ENCODE results near the gene SLC22A1. TPM values are rescaled to one million over a fixed set of nuclear protein-coding genes. Genes with fewer than 3 reads are reported as not detected.

Gene SLC22A1
- total RNA-seq, 1 experiment from 2014 or later: 0.39 TPM

- Mint-ChIP-seq H3K4me1 (no peaks in the 10 kb centered on the region; a peak in 1 of 4 replicates), H3K27me3 (ENCODE audit: low read depth) (peaks cover 2% of the 10 kb centered on the region; the same call in 1 of the 2 replicates), H3K9me3 (peaks cover 4 to 7% of the 10 kb centered on the region in 2 experiments; a peak in 4 of 5 replicates), H3K27ac (no peak overlapping the region; a peak in 1 of 7 replicates), H3K36me3 (ENCODE audit: insufficient read depth in 1 of 3, low read depth in 3 of 3) (peaks cover 0 to 2% (median 0%) of the 10 kb centered on the region in 3 experiments; a peak in 2 of 7 replicates), H3K4me3 (no peak overlapping the region)
- no peak overlapping the region for H3K56ac ChIP-seq (ENCODE audit: insufficient read length, low read depth, low read length)
- H3K27ac ChIP-seq (ENCODE audit: insufficient read length, low read depth, low read length): no peak overlapping the region
- no peak overlapping the region for H3K18ac ChIP-seq (ENCODE audit: insufficient read length, low read depth, low read length)
- H4K20me1 ChIP-seq (ENCODE audit: control insufficient read depth, insufficient read depth, insufficient read length): no peaks in the 10 kb centered on the region
- H3K4me2 ChIP-seq (ENCODE audit: insufficient read depth, insufficient read length, low read length): no peak overlapping the region
- DNase-seq: no peak
- no CpG with 5 or more reads among the region's 7 CpGs for WGBS (ENCODE audit: extremely low coverage, insufficient read length, low lambda C conversion rate)
- H2BK5ac ChIP-seq (ENCODE audit: insufficient read length, low read length): no peak overlapping the region
- TF ChIP-seq CTCF (conservative IDR thresholded peaks at IDR 0.05): no peak
- no peak overlapping the region for H3K23ac ChIP-seq (ENCODE audit: insufficient read length, low read depth, low read length)
- H3K79me1 ChIP-seq (ENCODE audit: insufficient read depth, low read depth, low read length, poor library complexity, severe bottlenecking): no peaks in the 10 kb centered on the region
- H2BK120ac ChIP-seq (ENCODE audit: low read depth, low read length, poor library complexity, severe bottlenecking): no peak overlapping the region
- H3K9ac ChIP-seq (ENCODE audit: extremely low read depth, insufficient read length, low read length): no peak overlapping the region
- H3K27me3 ChIP-seq (ENCODE audit: insufficient read depth, low read length): no peaks in the 10 kb centered on the region
- H4K91ac ChIP-seq (ENCODE audit: insufficient read length, low read depth, low read length): no peak overlapping the region
- no peak overlapping the region for H4K5ac ChIP-seq (ENCODE audit: insufficient read length, low read depth, low read length)
- no peak overlapping the region for H3K4ac ChIP-seq (ENCODE audit: low read depth, low read length)
- no peak overlapping the region for H2BK12ac ChIP-seq (ENCODE audit: insufficient read length, low read depth, low read length)
- H2AFZ ChIP-seq (ENCODE audit: low read length): no peak overlapping the region
- H3K4me1 ChIP-seq (ENCODE audit: insufficient read depth, low read length): no peaks in the 10 kb centered on the region
- H3K9me3 ChIP-seq (ENCODE audit: control insufficient read depth, low read depth, low read length): no peaks in the 10 kb centered on the region
- no peak overlapping the region for H4K8ac ChIP-seq (replicated peaks; ENCODE audit: insufficient read length, low read depth, low read length)
- no peak overlapping the region for H2BK20ac ChIP-seq (ENCODE audit: low read depth, low read length, poor library complexity, severe bottlenecking)
- H3T11ph ChIP-seq (ENCODE audit: low read length): no peak overlapping the region
- no peaks in the 10 kb centered on the region for H3K23me2 ChIP-seq (ENCODE audit: insufficient read length, low read depth, low read length, poor library complexity, severe bottlenecking)
- no peaks in the 10 kb centered on the region for H3K79me2 ChIP-seq (ENCODE audit: insufficient read depth, low read length)
- H3K14ac ChIP-seq (ENCODE audit: insufficient read depth, low read length): no peak overlapping the region
- H2BK15ac ChIP-seq (ENCODE audit: low read depth, low read length): no peak overlapping the region
- no peak overlapping the region for H2AK5ac ChIP-seq (ENCODE audit: insufficient read length, low read length)
Observed at GRCh38 chr6:160167604-160168399, 46.2 kb downstream of the SLC22A1 start.

Data from H9 (cell line).